ENCODE measurements around the gene ELL.

Gene ELL

DNA sequence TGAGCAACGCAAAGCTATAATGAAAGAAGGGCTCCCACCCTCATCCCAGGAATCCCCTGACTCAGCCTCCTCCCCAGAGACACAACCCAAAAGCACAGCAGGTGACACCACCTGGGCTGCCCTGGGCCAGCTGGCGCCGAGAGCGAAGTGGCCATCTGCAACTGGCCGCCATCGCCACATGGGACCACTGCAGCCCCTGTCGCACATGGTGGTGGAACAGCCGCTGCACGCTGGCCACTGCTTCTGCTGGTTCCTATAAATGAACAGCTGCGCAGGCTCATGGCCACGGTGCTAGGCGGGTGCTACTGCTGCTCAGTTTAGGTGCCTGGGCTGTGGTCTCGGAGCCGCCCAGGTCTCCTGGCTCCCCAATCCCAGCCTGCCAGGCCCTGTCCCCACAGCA, 72.3 kb downstream of the ELL start:
- in situ Hi-C loops (cut with HindIII; ENCODE audit: low sequenced_read_pairs) = no loop called here

DNA sequence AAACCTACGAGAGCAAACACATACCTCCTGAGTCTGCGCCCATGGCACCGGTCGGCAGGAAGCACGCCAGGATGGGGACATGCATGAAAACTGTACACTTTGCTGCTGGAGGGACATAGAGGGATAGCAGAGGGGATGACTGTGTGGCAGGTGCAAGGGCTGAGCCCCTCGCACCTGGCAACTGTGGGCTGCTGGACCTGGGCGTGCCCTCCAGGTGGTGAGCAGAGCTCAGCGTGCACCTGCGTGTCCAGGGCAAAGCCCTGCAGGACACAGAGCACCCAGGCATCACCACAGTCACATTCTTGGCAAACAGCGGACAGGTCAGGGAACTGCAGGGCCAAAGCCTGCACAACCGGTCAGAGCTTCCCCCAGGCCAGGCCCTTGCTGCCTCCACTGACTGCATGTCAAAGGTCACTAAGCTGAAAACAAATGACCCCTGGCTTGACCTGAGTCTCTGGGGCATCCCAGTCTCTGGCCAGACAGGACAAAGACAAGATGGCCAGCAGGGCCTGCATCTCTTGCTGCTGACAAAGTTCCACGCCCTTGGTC, 75.0 kb downstream of the ELL start:
- in situ Hi-C loops (cut with HindIII; ENCODE audit: low sequenced_read_pairs) = no loop called here

GRCh38 chr19:18446145-18446810, 75.6 kb downstream of the ELL start:
- in situ Hi-C loops (cut with HindIII; ENCODE audit: low sequenced_read_pairs) = no loop called here

DNA sequence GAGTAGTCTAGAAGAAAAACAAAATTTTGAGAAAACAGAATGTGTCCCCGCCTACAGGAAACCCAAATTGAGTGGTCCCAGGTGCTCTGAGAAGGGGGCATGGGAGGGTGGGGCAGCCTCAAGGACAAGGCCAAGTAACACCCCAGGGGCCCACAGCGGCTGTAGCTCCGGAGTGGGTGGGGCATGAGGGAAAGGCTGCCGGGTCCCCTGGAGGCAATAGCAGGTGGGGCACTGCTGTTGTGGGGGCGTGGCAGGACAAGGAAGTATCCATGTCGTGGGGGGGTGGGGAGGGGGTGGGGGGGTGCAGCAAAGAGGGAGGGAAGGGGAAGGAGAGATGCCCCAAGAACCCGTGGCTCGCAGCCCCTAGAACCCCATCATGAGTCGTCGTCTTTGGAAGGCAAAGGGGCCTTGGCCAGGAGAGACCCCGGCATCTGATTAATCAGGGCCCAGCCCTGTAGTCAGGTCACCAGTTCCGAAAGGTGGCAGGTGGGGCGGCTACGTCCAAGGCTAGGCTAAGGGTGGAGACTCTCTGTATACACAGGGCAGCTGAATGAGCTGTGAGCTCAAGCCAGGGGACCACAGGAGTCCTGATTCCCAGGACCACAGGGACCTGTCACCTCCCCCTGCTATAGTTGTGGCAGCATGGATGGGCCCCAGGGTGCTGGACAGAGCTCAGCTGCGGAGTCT, 76.5 kb downstream of the ELL start:
- in situ Hi-C loops (cut with HindIII; ENCODE audit: low sequenced_read_pairs) = no loop called here

DNA sequence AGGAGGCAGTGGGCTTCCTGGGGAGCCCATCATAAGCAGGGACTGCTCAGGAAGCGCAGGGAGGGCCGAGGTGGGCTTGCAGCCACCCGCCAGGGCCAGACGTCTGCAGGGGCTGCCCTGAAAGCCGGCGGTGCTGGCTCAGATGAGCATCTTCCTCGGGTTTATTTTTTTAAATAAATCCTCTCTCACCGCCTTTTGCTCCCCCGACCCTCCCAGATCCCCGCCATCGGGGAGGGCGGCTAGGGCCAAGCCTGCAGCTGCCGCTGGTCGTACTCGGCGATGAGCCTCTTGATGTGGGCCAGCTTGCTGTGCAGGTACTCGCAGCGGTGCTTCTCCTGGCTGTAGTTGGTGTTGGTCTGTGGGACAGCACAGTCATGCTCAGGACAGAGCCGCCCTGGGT, 77.4 kb downstream of the ELL start:
- in situ Hi-C loops (cut with HindIII; ENCODE audit: low sequenced_read_pairs) = no loop called here

- in situ Hi-C loops (cut with HindIII; ENCODE audit: low sequenced_read_pairs) = no loop called here
Observed at GRCh38 chr19:18443831-18444230, 78.0 kb downstream of the ELL start.

DNA sequence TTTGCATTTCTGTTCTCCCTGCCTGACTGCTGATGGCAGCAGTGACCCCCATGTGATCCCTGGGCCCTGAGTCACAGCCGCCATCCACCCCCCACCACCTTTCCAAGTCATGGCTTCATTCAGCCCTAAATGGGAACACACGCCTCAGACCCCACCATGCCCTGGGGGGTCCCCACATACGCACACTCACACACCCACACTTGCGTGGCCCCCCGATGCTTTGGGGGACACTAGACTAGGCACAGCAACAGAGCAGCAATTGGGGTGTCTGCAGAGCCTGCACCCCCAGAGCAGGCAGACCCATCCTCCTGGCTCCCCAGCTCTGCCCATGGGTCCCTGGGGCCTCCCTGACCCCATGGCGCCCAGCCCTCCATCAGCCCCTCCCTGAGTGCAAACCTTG, 78.5 kb downstream of the ELL start:
- in situ Hi-C loops (cut with HindIII; ENCODE audit: low sequenced_read_pairs) = no loop called here

- in situ Hi-C loops (cut with HindIII; ENCODE audit: low sequenced_read_pairs) = no loop called here
Observed at GRCh38 chr19:18442941-18443340, 78.9 kb downstream of the ELL start.

DNA sequence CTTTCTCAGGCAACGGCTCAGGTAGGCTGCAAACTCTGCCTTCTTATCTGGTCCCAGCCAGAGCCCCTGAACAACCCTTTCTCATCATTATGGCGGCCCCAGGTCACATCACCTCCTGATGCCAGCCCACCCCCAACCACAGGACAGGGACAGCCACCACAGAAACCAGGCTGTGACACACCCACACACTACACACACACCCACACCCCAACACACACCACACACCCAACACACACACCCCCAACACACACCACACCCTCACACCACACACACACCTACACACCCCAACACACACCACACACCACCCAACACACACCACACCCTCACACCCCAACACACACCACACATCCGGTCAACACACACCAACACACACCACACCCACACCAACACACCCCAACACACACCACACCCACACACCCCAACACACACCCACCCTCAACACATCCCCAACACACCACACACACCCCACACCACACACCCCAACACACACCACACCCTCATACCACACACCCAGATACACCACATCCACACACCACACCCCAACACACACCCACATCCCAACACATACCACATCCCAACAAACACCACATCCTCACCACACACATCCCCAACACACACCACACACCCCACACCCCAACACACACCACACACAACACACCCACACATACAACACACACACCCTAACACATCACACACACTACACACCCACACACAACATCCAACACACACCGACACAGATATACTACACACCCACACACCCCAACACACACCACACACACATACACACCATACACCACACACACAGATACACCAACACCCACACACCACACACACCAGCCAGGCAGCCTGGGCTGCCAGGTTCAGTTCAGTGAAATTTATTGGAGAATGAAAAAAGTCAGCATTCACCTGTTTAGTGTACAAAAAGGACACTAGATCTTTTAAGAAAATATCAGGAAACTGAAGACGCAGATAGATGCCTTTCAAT, 79.8 kb downstream of the ELL start:
- in situ Hi-C loops (cut with HindIII; ENCODE audit: low sequenced_read_pairs) = no loop called here

- in situ Hi-C loops (cut with HindIII; ENCODE audit: low sequenced_read_pairs) = no loop called here
Observed at GRCh38 chr19:18440936-18441803, 80.7 kb downstream of the ELL start.

- in situ Hi-C loops (cut with HindIII; ENCODE audit: low sequenced_read_pairs) = no loop called here
Observed at GRCh38 chr19:18440415-18440877, 81.4 kb downstream of the ELL start.

GRCh38 chr19:18439910-18440237, 82.0 kb downstream of the ELL start:
- in situ Hi-C loops (cut with HindIII; ENCODE audit: low sequenced_read_pairs) = no loop called here

GRCh38 chr19:18439025-18439909, 82.6 kb downstream of the ELL start:
- in situ Hi-C loops (cut with HindIII; ENCODE audit: low sequenced_read_pairs) = no loop called here

GRCh38 chr19:18438331-18439024, 83.4 kb downstream of the ELL start:
- in situ Hi-C loops (cut with HindIII; ENCODE audit: low sequenced_read_pairs) = no loop called here

- in situ Hi-C loops (cut with HindIII; ENCODE audit: low sequenced_read_pairs) = no loop called here
Observed at GRCh38 chr19:18437491-18438330, 84.2 kb downstream of the ELL start, which contains the start of gene ISYNA1. TSS of gene ISYNA1 (minus strand) at chr19:18438133. CDS start at chr19:18437979, 154 bp downstream.

DNA sequence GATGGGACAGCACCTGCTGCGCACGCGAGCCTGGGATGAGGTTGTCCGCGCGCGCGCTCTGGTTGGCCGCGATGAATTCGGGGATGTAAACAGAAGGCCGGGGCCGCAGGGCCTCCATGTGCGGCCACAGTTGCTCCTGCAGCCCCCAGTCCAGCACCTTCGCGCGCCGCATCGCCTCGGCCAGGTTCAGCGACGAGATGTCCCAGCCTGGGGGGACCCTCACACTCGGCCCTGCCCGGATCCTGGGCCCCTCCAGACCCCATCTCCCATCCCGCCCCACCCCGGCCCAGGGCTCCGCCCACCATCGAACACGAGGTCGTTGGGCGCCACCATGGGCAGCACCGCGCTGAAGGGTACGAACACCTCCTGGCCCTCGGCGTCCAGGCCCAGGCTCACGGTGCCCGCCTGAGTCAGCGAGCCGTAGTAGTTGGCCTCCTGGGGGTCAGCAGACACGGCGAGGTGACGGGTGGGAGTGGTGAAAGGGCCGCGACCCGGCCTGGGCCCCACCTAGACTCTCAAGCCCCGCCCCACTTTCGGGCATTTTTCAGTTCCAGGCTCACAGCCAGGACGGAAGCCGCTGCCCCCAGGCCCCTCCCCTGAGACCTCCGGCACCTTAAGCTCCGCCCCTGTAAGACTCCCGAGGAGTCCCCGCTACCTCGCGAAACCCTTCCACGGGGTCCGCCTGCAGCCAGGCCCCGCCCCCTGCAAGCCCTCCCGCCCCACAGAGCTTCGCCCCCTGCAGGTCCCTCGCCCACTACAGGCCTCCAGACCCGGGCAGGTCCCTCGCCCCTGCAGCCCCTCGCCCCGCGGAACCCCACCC, 85.0 kb downstream of the ELL start:
- in situ Hi-C loops (cut with HindIII; ENCODE audit: low sequenced_read_pairs) = no loop called here
